ENCODE results near the gene KCNQ1. TPM values are rescaled to one million over a fixed set of nuclear protein-coding genes. Genes with fewer than 3 reads are reported as not detected.

The KCNQ1 gene
- total and polyA plus RNA-seq, 2 donors (not counting 1 experiment from before 2014, with no cell fraction given) = not detected

DNA sequence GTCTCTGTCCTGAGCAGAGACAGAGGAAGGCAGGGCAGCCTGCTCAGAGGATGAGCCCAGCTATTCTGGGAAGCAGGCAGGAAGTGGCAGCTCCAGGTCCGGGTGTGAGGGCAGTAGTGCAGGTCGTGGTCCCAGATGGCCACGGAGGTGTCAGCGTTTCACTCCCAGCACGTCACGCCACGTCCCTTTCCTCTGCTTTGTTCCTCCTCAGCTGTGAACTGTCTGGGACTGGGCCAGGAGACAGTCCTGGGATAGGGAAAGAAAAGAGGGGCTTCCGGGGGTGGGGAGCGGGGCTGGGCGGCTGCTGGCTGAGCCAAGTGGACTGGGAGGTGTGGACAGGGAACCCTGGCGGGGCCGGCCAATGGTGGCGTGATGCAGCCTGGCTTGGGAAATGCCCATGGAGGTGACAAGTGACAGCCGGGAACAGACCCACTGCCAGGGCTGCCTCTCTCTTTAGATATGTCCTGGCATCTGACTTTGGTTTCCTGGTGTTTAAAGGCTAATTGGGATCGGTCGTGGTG is 64.7 kb downstream of the KCNQ1 start:
- no peaks in the 10 kb centered on the region for H3K9me3 ChIP-seq (ENCODE audit: control insufficient read depth, insufficient read depth, low read depth, low read length)
- no peaks in the 10 kb centered on the region for H3K27me3 ChIP-seq (ENCODE audit: control insufficient read depth, insufficient read depth, low read length)
- no peaks in the 10 kb centered on the region for H4K20me1 ChIP-seq (ENCODE audit: control insufficient read depth, extremely low read depth, insufficient read depth, low read length)
- no peak overlapping the region for H3K27ac ChIP-seq (ENCODE audit: insufficient read depth, low read length)
- no peak overlapping the region for H2AFZ ChIP-seq (ENCODE audit: low read length)
- no peak overlapping the region for H3K4me2 ChIP-seq (ENCODE audit: extremely low read depth, insufficient read depth, low read length)
- H3K4me3 ChIP-seq (replicated peaks in 1 of 4; ENCODE audit: control extremely low read depth in 1 of 4, insufficient read depth in 1 of 4, low read depth in 3 of 4, low read length in 4 of 4) = no peak overlapping the region
- no peaks in the 10 kb centered on the region for H3K79me2 ChIP-seq (ENCODE audit: control insufficient read depth, insufficient read depth, low read length)
- H3K4me1 ChIP-seq (ENCODE audit: control insufficient read depth, extremely low read depth, insufficient read depth, low read length) = no peaks in the 10 kb centered on the region
- TF ChIP-seq EZH2 (IDR thresholded peaks at IDR 0.05; ENCODE audit: low read length, missing control alignments) (no peak), CTCF (conservative IDR thresholded peaks at IDR 0.05 in 1 of 2, IDR thresholded peaks at IDR 0.05 in 1 of 2; ENCODE audit: low read depth in 1 of 2, low read length in 2 of 2) (no peak)
- H3K9ac ChIP-seq (ENCODE audit: insufficient read depth, low read length) = no peak overlapping the region
- H3K36me3 ChIP-seq (ENCODE audit: control insufficient read depth, insufficient read depth, low read length) = no peaks in the 10 kb centered on the region
- no peak for DNase-seq (ENCODE audit: low read depth in 2 of 2)

DNA sequence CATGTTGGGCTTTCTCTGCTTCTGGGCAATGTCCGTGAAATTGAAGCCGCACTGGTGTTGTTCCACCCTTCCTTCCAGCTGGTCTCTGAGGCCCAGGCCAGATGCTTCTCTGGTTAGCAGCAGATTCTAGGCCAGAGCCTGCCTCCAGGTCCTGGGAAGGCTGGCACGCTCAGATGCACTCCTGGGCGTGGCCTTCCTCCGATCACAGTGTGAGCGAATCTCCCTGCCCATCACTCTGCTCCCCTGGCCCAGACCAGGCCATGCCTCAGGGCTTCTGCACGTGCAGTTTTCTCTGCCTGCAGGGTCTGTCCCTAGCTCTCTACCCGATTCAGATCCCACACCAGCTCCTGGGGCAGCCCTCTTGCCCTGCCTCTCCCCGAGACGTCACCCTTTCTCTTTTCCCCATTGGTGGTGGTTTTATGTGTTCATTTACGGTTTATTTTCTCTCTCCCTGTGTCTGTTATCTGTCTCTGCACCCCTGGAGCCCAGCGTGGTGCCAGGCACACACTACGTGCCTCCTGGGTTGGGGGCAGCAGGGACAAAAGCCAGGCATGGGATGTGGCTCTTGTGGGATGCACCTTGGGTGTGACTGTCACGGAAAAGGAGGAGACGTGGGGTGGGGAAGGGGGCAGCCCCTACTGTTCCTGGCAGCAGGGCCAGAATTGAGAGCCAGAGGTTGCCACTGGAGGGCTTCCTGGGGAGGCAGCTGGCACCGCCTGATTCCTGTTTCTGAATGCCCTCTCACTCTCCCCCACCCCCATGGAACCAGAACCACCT is 66.0 kb downstream of the KCNQ1 start:
- Histone ChIP-seq H3K9ac (ENCODE audit: insufficient read depth, low read length) (no peak overlapping the region), H2AFZ (ENCODE audit: low read length) (no peak overlapping the region), H3K4me1 (ENCODE audit: control insufficient read depth, extremely low read depth, insufficient read depth, low read length) (no peaks in the 10 kb centered on the region), H3K4me3 (replicated peaks in 1 of 4; ENCODE audit: control extremely low read depth in 1 of 4, insufficient read depth in 1 of 4, low read depth in 3 of 4, low read length in 4 of 4) (no peak overlapping the region), H4K20me1 (ENCODE audit: control insufficient read depth, extremely low read depth, insufficient read depth, low read length) (no peaks in the 10 kb centered on the region), H3K27me3 (ENCODE audit: control insufficient read depth, insufficient read depth, low read length) (no peaks in the 10 kb centered on the region), H3K27ac (ENCODE audit: insufficient read depth, low read length) (no peak overlapping the region), H3K9me3 (ENCODE audit: control insufficient read depth, insufficient read depth, low read depth, low read length) (no peaks in the 10 kb centered on the region), H3K4me2 (ENCODE audit: extremely low read depth, insufficient read depth, low read length) (no peak overlapping the region), H3K79me2 (ENCODE audit: control insufficient read depth, insufficient read depth, low read length) (no peaks in the 10 kb centered on the region), H3K36me3 (ENCODE audit: control insufficient read depth, insufficient read depth, low read length) (no peaks in the 10 kb centered on the region)
- no peak for DNase-seq (ENCODE audit: low read depth in 2 of 2)
- TF ChIP-seq CTCF (conservative IDR thresholded peaks at IDR 0.05 in 1 of 2, IDR thresholded peaks at IDR 0.05 in 1 of 2; ENCODE audit: low read depth in 1 of 2, low read length in 2 of 2) (no peak), EZH2 (IDR thresholded peaks at IDR 0.05; ENCODE audit: low read length, missing control alignments) (no peak)

GRCh38 chr11:2511421-2512369 is 66.9 kb downstream of the KCNQ1 start:
- H3K4me2 ChIP-seq (ENCODE audit: extremely low read depth, insufficient read depth, low read length) = no peak overlapping the region

More at GRCh38 chr11:2511421-2512369, 66.9 kb downstream of the KCNQ1 start:
- H3K4me3 ChIP-seq (replicated peaks in 1 of 4; ENCODE audit: control extremely low read depth in 1 of 4, insufficient read depth in 1 of 4, low read depth in 3 of 4, low read length in 4 of 4) = no peak overlapping the region
- no peaks in the 10 kb centered on the region for H3K9me3 ChIP-seq (ENCODE audit: control insufficient read depth, insufficient read depth, low read depth, low read length)
- DNase-seq (ENCODE audit: low read depth in 2 of 2) = no peak
- no peak overlapping the region for H3K9ac ChIP-seq (ENCODE audit: insufficient read depth, low read length)
- H3K27ac ChIP-seq (ENCODE audit: insufficient read depth, low read length) = no peak overlapping the region
- H3K27me3 ChIP-seq (ENCODE audit: control insufficient read depth, insufficient read depth, low read length) = no peaks in the 10 kb centered on the region
- TF ChIP-seq EZH2 (IDR thresholded peaks at IDR 0.05; ENCODE audit: low read length, missing control alignments) = no peak
- no peak for TF ChIP-seq CTCF (conservative IDR thresholded peaks at IDR 0.05 in 1 of 2, IDR thresholded peaks at IDR 0.05 in 1 of 2; ENCODE audit: low read depth in 1 of 2, low read length in 2 of 2)
- no peaks in the 10 kb centered on the region for H3K36me3 ChIP-seq (ENCODE audit: control insufficient read depth, insufficient read depth, low read length)
- no peaks in the 10 kb centered on the region for H3K4me1 ChIP-seq (ENCODE audit: control insufficient read depth, extremely low read depth, insufficient read depth, low read length)
- no peak overlapping the region for H2AFZ ChIP-seq (ENCODE audit: low read length)
- H3K79me2 ChIP-seq (ENCODE audit: control insufficient read depth, insufficient read depth, low read length) = no peaks in the 10 kb centered on the region
- H4K20me1 ChIP-seq (ENCODE audit: control insufficient read depth, extremely low read depth, insufficient read depth, low read length) = no peaks in the 10 kb centered on the region

Measured in fibroblast of lung (primary cell).